ENCODE measurements around the gene TOX2.
A peak's percentile ranks its signal among the peaks of the same experiment; 100 is the strongest.

Gene TOX2

DNA sequence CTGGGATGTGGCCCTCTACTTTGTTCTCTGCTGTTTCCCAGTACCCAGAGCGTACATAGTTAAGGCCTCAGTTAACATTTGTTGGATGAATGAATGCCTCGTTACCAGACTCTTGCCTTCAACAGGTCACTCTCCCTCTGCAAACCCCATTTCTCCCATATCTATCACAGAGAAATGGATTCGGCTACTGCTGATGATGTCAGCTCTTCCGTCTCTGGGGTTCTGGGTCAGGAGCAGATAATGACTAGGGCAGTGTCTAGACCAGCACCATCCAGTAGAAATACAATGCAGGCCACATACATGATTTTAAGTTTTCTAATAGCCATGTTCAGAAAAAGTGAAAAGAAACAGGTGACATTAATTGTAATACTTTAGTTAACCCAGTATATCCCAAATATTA lies 47.9 kb downstream of the TOX2 start:
- Histone ChIP-seq H3K4me2 (ENCODE audit: low read length) (no peak overlapping the region), H3K36me3 (ENCODE audit: control insufficient read depth, insufficient read depth, low read length) (no peaks in the 10 kb centered on the region), H3K4me1 (ENCODE audit: control insufficient read depth, low read depth, low read length) (no peaks in the 10 kb centered on the region), H2AK5ac (ENCODE audit: low read length) (no peak overlapping the region), H2BK15ac (replicated peaks; ENCODE audit: low read depth) (no peak overlapping the region), H3K27ac (ENCODE audit: low read depth, low read length) (no peak overlapping the region), H2BK5ac (ENCODE audit: low read length) (no peak overlapping the region), H3K79me2 (ENCODE audit: control insufficient read depth, insufficient read depth, low read length) (no peaks in the 10 kb centered on the region), H3K4ac (ENCODE audit: low read depth, low read length) (no peak overlapping the region), H2BK120ac (ENCODE audit: low read depth, low read length) (no peak overlapping the region), H3K23ac (ENCODE audit: low read length) (no peak overlapping the region), H4K5ac (ENCODE audit: low read length) (no peak overlapping the region), H4K8ac (ENCODE audit: low read depth, low read length) (no peak overlapping the region), H3K27me3 (ENCODE audit: insufficient read depth, low read length, poor library complexity) (no peaks in the 10 kb centered on the region), H3K9ac (ENCODE audit: low read length) (no peak overlapping the region), H3K79me1 (ENCODE audit: low read length) (no peaks in the 10 kb centered on the region), H3K4me3 (ENCODE audit: low read length) (no peak overlapping the region), H3K18ac (ENCODE audit: low read length) (no peak overlapping the region), H3K56ac (ENCODE audit: low read length) (no peak overlapping the region)
- no CpG with 5 or more reads among the region's 4 CpGs for WGBS (ENCODE audit: extremely low coverage, insufficient coverage, low lambda C conversion rate)
- DNase-seq = no peak

GRCh38 chr20:43963233-43963632 lies 48.6 kb downstream of the TOX2 start:
- no peak overlapping the region for H2BK120ac ChIP-seq (ENCODE audit: low read depth, low read length)
- no peak overlapping the region for H3K4me2 ChIP-seq (ENCODE audit: low read length)
- no CpG with 5 or more reads among the region's 5 CpGs for WGBS (ENCODE audit: extremely low coverage, insufficient coverage, low lambda C conversion rate)
- H2AK5ac ChIP-seq (ENCODE audit: low read length) = no peak overlapping the region
- H3K18ac ChIP-seq (ENCODE audit: low read length) = no peak overlapping the region
- H3K4me1 ChIP-seq (ENCODE audit: control insufficient read depth, low read depth, low read length) = no peaks in the 10 kb centered on the region
- no peaks in the 10 kb centered on the region for H3K79me2 ChIP-seq (ENCODE audit: control insufficient read depth, insufficient read depth, low read length)
- no peak overlapping the region for H4K5ac ChIP-seq (ENCODE audit: low read length)
- H3K4me3 ChIP-seq (ENCODE audit: low read length) = no peak overlapping the region
- H3K36me3 ChIP-seq (ENCODE audit: control insufficient read depth, insufficient read depth, low read length) = no peaks in the 10 kb centered on the region
- DNase-seq = peak; percentile 60
- H3K23ac ChIP-seq (ENCODE audit: low read length) = no peak overlapping the region
- no peak overlapping the region for H2BK5ac ChIP-seq (ENCODE audit: low read length)
- no peak overlapping the region for H3K56ac ChIP-seq (ENCODE audit: low read length)
- no peak overlapping the region for H3K27ac ChIP-seq (ENCODE audit: low read depth, low read length)
- H3K9ac ChIP-seq (ENCODE audit: low read length) = no peak overlapping the region
- no peaks in the 10 kb centered on the region for H3K27me3 ChIP-seq (ENCODE audit: insufficient read depth, low read length, poor library complexity)
- H3K4ac ChIP-seq (ENCODE audit: low read depth, low read length) = no peak overlapping the region
- no peak overlapping the region for H4K8ac ChIP-seq (ENCODE audit: low read depth, low read length)
- no peaks in the 10 kb centered on the region for H3K79me1 ChIP-seq (ENCODE audit: low read length)
- no peak overlapping the region for H2BK15ac ChIP-seq (replicated peaks; ENCODE audit: low read depth)

DNA sequence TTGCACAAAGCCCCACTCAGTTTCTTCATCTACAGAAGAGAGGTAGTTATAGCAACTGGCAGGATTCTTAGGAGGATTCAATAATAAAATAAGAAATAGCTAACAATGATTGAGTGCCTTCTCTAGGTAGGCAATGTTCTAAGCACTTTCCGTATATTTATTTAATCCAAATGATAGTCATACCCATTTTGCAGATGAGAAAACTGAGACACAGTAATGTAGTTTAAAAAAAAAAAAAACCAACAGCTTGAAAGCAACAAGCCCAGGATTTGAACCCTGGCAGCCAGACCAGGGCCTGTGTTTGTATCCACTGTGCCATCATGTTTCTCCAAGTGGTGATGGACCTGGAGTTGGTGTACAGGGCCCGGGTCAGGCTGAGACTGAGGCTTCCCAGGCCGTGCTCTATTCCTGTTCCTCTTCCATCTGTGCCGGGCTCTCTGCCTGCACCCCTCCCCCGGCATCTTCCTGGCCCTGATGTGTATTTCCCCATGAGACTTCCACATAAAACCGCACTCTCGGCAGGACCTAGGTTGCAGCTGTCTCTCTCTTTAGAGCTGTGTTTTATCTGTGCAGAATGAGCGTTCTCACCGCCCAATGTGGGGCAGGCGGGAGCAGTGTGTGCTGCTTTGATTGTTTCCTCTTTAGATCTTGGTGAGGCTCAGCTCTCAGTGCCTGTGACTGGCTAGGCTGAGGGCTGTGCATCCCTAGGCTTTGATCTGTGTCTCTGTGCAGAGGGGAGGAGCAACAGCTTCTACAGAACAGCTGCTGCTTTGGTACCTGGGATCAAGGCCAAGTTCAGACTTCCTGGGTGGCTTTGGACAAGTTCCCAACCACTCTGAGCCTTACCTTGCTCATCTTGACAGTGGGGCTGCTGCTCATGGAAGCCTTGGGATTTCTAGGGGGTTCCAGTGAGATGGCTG lies 49.5 kb downstream of the TOX2 start:
- Histone ChIP-seq H4K8ac (ENCODE audit: low read depth, low read length) (no peak overlapping the region), H3K36me3 (ENCODE audit: control insufficient read depth, insufficient read depth, low read length) (no peaks in the 10 kb centered on the region), H3K4me3 (ENCODE audit: low read length) (no peak overlapping the region), H3K9ac (ENCODE audit: low read length) (no peak overlapping the region), H3K79me1 (ENCODE audit: low read length) (no peaks in the 10 kb centered on the region), H2BK15ac (replicated peaks; ENCODE audit: low read depth) (no peak overlapping the region), H3K79me2 (ENCODE audit: control insufficient read depth, insufficient read depth, low read length) (no peaks in the 10 kb centered on the region), H4K5ac (ENCODE audit: low read length) (no peak overlapping the region), H3K56ac (ENCODE audit: low read length) (no peak overlapping the region), H2BK5ac (ENCODE audit: low read length) (no peak overlapping the region), H3K4me1 (ENCODE audit: control insufficient read depth, low read depth, low read length) (no peaks in the 10 kb centered on the region), H3K4me2 (ENCODE audit: low read length) (no peak overlapping the region), H2BK120ac (ENCODE audit: low read depth, low read length) (no peak overlapping the region), H3K4ac (ENCODE audit: low read depth, low read length) (no peak overlapping the region), H3K18ac (ENCODE audit: low read length) (no peak overlapping the region), H2AK5ac (ENCODE audit: low read length) (no peak overlapping the region), H3K27ac (ENCODE audit: low read depth, low read length) (no peak overlapping the region), H3K27me3 (ENCODE audit: insufficient read depth, low read length, poor library complexity) (no peaks in the 10 kb centered on the region), H3K23ac (ENCODE audit: low read length) (no peak overlapping the region)
- WGBS (ENCODE audit: extremely low coverage, insufficient coverage, low lambda C conversion rate) = no CpG with 5 or more reads among the region's 10 CpGs
- no peak for DNase-seq

DNA sequence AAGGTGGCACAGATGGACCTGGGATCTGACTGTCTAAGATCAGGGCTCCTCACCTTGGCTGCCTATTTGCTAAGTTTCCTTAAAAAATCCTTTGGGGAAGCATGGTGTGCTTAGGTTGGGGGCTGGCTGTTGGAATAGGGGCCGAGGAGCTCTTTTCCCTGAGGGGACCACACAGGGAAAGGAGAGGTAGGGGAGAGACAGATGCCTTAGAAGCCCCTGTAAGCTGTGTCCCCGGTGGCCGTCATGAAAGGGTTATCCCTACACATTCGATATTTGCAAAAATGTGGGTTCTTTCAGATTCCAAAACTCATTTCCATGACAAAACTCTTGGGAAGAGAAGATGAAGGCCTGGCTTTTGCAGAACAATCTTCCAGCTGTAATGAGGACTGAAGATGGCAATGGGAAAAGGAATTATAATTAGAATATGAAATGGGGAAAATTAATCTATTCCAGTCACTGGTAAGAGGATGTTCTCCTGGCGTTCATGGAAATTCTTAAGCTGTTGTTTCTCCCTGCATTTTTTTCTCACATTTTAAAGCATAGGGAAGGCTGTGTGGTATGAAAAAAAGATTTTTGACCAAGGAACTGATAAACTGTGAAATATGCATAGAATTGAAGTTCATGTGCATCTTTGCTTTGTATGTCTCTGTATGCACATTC lies 53.8 kb downstream of the TOX2 start:
- Histone ChIP-seq H2BK120ac (ENCODE audit: low read depth, low read length) (no peak overlapping the region), H2BK5ac (ENCODE audit: low read length) (no peak overlapping the region), H3K79me1 (ENCODE audit: low read length) (no peaks in the 10 kb centered on the region), H3K4me1 (ENCODE audit: control insufficient read depth, low read depth, low read length) (no peaks in the 10 kb centered on the region), H3K36me3 (ENCODE audit: control insufficient read depth, insufficient read depth, low read length) (no peaks in the 10 kb centered on the region), H2AK5ac (ENCODE audit: low read length) (no peak overlapping the region), H3K4me2 (ENCODE audit: low read length) (no peak overlapping the region), H3K56ac (ENCODE audit: low read length) (no peak overlapping the region), H3K27me3 (ENCODE audit: insufficient read depth, low read length, poor library complexity) (no peaks in the 10 kb centered on the region), H3K27ac (ENCODE audit: low read depth, low read length) (no peak overlapping the region), H3K18ac (ENCODE audit: low read length) (no peak overlapping the region), H2BK15ac (replicated peaks; ENCODE audit: low read depth) (no peak overlapping the region), H4K5ac (ENCODE audit: low read length) (no peak overlapping the region), H3K23ac (ENCODE audit: low read length) (no peak overlapping the region), H3K79me2 (ENCODE audit: control insufficient read depth, insufficient read depth, low read length) (no peaks in the 10 kb centered on the region), H3K4ac (ENCODE audit: low read depth, low read length) (no peak overlapping the region), H4K8ac (ENCODE audit: low read depth, low read length) (no peak overlapping the region), H3K4me3 (ENCODE audit: low read length) (no peak overlapping the region), H3K9ac (ENCODE audit: low read length) (no peak overlapping the region)
- no CpG with 5 or more reads among the region's 5 CpGs for WGBS (ENCODE audit: extremely low coverage, insufficient coverage, low lambda C conversion rate)
- no peak for DNase-seq

- H3K27me3 ChIP-seq (ENCODE audit: insufficient read depth, low read length, poor library complexity) = no peaks in the 10 kb centered on the region
- no peak overlapping the region for H2BK15ac ChIP-seq (replicated peaks; ENCODE audit: low read depth)
- no CpG with 5 or more reads among the region's 7 CpGs for whole genome bisulfite sequencing (ENCODE audit: extremely low coverage, insufficient coverage, low lambda C conversion rate)
- no peak overlapping the region for H3K4me2 ChIP-seq (ENCODE audit: low read length)
- no peaks in the 10 kb centered on the region for H3K79me1 ChIP-seq (ENCODE audit: low read length)
- no peak overlapping the region for H3K18ac ChIP-seq (ENCODE audit: low read length)
- H4K5ac ChIP-seq (ENCODE audit: low read length) = no peak overlapping the region
- no peak overlapping the region for H3K4ac ChIP-seq (ENCODE audit: low read depth, low read length)
- H3K79me2 ChIP-seq (ENCODE audit: control insufficient read depth, insufficient read depth, low read length) = no peaks in the 10 kb centered on the region
- H2BK120ac ChIP-seq (ENCODE audit: low read depth, low read length) = no peak overlapping the region
- no peak overlapping the region for H3K27ac ChIP-seq (ENCODE audit: low read depth, low read length)
- H3K9ac ChIP-seq (ENCODE audit: low read length) = no peak overlapping the region
- no peak overlapping the region for H3K56ac ChIP-seq (ENCODE audit: low read length)
- no peak overlapping the region for H4K8ac ChIP-seq (ENCODE audit: low read depth, low read length)
- no peaks in the 10 kb centered on the region for H3K36me3 ChIP-seq (ENCODE audit: control insufficient read depth, insufficient read depth, low read length)
- no peak for DNase-seq
- no peak overlapping the region for H2BK5ac ChIP-seq (ENCODE audit: low read length)
- no peak overlapping the region for H3K4me3 ChIP-seq (ENCODE audit: low read length)
- no peak overlapping the region for H2AK5ac ChIP-seq (ENCODE audit: low read length)
- no peak overlapping the region for H3K23ac ChIP-seq (ENCODE audit: low read length)
- H3K4me1 ChIP-seq (ENCODE audit: control insufficient read depth, low read depth, low read length) = no peaks in the 10 kb centered on the region
Observed at GRCh38 chr20:43969028-43969447, 54.4 kb downstream of the TOX2 start.
